Hematopoietic multipotent progenitor cell treated with erythropoietin and hydrocortisone succinate and interleukin-3 and kit ligand, for 4 days (in vitro differentiated cells): ENCODE measurements around the gene TOB1.

Experiments used
- DNase-seq: peaks from one replicate; pipeline ENCODE4 v3.0.0-alpha.2; 2015

Gene TOB1

DNA sequence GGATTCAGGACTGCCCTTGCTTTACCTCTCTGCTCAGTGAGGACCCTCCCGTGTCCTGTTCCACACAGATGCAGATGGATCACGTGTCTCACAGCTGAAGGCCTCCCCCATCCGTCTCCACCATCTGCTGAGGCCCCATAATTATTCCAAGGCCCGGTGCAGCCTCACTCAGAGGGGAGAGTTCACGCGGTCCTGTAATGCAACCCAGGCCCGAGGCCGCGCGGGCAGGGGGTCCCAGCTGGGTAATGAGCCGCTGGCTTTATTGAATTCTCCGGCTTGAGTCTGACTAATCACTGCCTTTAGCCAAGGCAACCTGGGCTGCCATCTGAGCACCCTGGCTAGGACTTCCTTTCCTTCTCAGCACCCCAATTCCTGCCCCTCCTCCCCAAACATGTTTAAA, 35.2 kb downstream of the TOB1 start:
- DNase-seq, result no peak

DNA sequence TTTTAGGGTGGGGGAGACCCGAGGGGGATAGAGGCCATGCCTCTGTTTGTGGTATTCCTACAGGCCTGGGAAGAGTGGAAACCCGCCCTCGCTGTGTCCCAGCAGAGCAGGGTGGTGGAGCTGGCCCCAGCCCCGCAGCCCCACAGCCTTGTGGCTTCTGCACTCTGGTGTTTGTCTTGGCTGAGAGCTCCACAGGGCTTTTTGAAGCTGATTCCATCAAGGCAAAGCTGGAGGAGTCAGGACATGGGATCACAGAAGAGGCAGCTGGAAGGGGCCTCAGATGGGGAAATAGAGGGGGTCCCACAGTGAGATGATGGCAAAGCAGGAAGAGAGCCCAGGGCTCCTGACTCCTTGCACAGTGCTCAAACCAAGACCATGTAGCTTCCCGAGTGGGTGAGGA, 35.8 kb downstream of the TOB1 start:
- DNase-seq, result no peak

DNA sequence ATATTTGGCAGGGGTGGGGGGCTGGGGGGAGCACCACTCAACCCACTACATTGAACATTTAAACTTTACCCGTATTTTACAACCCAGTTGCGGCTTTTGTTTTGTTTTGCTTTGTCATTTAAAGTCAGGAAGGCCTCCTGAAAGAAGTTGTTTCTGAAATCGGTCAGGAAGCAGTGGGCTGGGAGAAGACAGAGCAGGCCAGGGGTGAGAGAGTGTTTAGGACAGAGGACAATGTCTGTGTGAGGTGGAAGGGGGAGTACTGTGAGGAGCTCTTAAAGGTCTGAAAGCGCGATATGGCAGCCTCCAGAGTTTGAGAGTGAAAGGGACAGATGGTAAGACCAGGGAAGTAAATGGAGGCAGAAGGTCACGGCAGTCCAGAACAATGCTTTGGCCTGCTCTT, 36.8 kb downstream of the TOB1 start:
- DNase-seq, result peak; percentile 40

DNA sequence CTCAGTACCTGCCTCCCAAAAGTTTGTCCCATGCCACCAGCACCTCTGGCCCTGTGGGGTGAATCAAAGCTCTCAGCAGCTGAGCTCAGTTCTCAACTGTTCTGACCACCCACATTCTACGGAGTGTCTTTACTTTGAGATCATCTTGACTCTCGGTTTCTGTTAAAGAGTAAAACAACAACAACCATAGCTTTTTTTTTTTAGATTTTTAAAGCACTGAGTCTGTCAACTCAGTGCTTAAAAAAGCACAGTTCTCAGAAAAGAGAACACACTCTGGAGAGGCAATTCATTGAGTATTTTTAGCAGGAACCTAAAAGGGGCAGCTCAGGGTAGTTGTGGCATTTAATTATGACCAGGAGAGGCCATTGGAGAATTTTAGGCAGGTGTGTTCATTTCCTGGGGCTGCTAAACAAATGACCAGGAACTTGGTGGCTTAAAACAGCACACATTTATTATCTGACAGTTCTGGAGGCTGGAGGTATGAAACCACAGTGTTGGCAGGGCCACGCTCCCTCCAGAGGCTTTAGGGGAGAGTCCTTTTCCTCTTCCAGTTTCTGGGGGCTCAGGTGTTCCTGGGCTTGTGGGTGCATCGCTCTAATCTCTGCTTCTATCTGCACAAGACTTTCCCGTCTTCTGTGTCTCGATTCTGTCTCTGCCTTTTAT, 37.5 kb downstream of the TOB1 start:
- DNase-seq, result no peak

DNA sequence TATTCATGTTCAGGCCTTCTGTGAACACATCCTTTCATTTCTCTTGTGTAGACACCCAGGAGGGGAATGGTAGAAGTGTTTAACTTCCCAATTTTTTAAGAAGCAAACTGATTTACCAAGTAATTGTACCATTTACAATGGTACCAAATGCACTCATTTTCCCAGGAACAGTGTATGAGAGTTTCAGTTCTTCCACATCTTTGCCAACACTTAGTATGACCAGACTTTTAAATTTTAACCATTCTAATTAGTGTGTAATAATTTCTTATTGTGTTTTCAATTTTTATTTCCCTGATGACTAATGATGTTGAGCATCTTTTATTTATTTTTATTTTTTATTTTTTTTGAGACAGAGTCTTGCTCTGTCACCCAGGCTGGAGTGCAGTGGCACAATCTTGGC, 41.0 kb downstream of the TOB1 start:
- DNase-seq, result no peak

DNA sequence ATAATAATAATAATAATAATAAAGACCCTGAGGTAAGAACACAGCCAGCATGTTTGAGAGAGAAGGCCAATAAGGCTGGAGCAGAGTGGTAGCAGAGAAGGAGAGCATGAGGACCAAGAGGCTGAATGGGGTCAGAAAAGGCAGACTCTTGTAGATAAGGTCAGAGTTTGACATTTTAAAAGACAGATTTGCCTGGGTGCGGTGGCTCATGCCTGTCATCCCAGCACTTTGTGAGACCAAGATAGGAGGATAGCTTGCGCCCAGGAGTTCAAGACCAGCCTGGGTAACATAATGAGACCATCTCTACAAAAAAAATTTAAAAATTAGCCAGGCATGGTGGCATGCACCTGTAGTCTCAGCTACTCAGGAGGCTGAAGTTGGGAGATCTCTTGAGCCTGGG, 41.7 kb downstream of the TOB1 start:
- no peak for DNase-seq

DNA sequence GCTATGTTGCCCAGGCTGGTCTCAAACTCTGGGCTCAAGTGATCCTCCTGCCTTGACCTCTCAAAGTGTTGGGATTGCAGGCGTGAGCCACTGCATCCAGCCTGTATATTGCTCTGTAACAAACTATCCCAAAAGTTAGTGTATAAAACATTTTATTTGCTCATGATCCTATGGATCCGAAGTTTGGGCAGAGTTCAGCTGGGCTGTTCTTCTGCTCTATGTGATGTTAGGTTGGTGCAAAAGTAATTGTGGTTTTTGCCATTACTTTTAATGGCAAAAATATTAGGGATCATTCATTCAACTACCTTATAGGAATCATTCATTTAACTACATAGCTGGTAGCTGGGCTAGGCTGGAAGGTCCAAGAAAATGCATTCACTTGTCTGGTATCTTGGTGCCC, 43.6 kb downstream of the TOB1 start:
- no peak for DNase-seq

DNA sequence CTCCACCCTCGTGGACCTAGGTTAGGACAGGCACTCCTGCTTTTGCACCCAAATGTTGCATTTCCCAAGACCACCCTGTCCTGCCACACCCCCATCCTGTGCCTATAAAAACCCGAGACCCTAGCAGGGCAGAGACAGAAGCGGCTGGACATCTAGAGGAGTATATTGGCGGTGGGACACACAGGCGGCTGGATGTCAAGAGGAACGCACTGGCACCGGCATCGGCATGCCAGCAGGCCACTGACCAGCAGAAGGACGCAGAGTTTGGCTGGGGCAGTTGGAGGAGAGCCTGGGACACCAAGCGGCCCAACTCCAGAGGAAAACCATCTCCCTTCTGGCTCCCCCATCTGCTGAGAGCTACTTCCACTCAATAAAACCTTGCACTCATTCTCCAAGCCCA, 45.5 kb downstream of the TOB1 start:
- DNase-seq, result no peak

DNA sequence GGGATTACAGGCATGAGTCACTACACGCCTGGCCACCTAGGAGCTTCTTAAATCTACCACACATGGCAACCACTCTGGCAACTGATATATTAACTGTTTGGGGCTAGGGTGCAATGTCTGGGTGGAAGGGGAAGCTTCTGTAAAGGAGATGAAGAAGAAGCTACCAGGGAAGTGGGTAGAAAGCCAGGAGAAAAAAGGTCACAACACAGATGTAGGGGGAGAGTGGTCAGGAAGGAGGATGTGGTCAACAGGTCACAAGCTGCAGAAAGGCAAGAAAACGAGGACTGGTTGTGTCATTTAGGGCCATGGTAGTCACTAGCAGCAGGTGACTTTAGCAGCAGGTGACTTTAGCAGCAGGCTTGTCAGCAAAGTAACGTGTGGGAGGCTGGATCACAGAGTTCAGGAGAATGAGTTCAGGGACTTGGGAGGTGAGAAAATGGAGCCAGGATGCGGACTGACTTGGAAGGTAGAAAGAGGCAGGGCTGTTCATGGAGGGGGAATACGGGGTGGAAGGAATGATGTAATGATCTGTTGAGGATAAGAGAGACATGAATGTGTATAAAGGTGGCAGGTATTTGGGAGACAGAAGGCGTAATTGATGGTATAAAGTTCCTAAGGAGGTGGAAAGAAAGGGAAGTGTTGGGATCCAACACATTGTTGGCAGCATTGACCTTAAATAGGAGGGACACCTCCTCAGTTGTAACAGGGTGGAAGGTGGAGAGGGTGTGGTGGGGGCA, 47.1 kb downstream of the TOB1 start:
- no peak for DNase-seq

DNA sequence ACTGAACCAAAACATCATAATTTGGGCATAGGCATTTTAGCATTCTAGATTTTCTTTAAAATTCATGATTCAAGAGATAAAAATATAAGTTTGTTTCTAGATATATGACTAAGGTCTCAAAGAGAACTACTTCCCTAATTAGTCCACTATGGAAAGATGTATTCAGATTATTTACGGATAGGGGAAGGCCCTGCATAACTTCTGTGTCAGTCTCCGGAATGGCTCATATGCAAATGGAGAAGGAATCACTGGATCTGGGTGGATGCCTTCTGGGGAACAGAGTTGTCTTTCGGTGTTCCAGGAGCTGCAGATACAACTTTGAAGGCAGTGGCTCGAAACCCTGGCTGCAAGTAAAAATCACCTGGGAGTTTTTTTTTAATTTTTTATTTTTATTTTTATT, 47.9 kb downstream of the TOB1 start:
- DNase-seq, result no peak

DNA sequence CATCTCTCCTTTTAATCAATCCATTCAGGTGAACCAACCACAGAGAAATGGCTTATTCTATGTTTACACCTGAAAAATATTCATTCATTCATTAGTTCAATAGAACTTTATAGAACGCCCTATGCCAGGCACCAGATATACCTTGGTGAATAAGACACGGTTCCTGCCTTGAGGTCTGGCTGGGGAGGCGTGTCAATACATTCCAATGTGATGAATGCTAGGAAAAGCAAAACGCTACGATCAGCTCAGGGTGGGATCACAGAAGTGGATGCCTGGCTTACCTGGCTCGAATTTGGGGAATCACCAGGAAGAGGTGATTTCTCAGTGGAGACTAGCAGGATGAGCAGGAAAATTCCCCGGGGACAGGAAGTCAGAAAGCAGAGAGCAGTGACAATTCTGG, 48.3 kb downstream of the TOB1 start:
- DNase-seq, result no peak

DNA sequence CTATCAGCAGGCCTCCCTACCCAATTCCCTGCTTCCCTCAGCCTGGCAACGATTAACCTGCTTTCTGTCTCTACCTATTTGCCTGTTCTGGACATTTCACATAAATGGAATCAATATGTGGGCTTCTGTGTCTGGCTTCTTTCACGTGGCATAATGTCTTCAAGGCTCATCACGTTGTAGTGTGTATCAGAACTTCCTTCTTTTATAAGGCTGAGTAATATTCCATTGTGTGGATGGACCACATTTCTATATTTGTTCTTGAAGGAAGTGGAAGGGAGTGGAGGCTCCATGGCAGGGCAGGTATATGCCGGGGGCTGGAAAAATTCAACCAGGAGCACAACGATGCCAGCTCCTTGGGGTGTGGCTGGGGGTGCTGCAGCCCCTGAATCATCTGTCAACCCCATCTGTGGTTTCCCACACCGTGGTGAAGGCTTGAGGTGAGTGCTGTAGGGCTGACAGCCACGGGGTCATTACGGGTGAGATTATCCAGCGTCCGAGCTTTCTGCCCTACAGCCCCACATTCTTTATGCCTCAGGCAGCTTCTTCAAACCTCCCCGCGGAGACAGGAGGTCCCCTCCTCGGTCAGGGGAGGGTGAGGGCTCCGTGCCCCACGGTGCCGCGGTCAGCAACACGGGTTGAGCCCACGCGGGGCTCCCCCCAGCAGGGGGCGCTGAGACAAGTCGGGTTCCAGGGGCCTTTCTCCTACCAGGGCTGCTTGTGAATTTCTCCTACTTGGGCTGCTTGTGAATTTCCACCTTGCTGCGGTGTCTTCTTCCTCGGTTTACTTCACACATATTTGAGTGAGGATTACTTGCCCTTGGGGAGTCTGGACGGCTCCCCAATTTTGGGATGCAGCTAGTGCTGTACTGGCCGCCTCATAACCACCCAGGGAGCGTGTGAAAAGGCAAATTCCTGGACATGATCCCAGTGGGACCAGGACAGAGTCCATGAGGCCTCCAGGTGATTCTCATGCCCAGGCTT, 49.1 kb downstream of the TOB1 start:
- peak; percentile 72 for DNase-seq

DNA sequence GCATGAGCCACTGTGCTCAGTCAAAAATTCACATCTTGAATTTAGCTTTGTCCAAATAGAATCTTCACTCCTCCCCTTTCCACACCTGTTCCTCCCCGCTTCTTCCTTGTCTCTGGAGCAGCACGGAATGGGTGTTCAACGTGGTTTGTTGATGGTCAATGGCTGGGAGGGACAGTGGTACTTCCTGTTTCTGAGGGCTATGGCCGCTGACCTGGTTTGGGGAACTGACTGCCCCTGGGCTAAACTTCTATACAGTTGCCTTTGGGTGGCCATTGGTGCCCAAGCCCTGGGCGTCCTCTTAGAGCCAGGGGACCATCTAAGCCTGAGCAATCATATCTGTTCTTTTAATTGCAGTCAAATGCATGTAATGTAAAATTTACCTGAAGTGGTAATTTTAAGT, 49.9 kb downstream of the TOB1 start:
- DNase-seq, result no peak

DNA sequence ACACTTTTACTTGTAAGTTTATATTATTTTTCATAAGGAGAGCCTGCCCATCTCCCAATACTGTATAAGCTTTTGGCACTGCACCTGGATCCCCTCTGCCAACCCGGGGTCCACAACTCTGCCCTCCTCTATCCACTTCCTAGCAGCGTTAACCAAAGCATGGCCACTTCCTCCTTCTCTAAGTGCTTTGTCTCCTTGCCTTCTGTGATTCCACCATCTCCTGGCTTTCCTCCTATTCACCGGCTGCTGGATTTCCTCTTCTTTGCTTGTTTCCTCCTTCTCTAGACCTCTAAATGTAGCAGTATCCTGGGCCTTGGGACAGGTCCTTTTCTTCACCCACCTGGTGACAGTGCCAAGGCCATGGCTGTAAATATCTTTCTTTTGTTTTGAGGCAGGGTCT, 50.8 kb downstream of the TOB1 start:
- DNase-seq, result no peak

DNA sequence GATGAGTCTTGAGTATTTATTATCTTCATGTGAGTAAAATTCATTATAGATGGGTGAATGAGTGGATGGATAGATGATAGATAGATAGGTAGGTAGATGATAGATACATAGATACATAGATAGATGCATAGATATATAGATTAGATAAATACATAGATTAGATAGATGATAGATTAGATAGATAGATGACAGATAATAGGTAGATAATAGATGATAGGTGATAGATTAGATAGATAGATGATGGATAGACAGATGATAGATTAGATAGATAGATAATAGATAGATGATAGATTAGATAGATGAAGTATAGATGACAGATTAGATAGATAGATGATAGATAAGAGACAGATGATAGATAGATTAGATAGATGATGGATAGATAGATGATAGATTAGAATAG, 52.6 kb downstream of the TOB1 start:
- no peak for DNase-seq
